ENCODE results near the gene FAF1. TPM values are rescaled to one million over a fixed set of nuclear protein-coding genes. Genes with fewer than 3 reads are reported as not detected.
A peak's percentile ranks its signal among the peaks of the same experiment; 100 is the strongest.

FAF1 gene
- total RNA-seq, 1 donor from 2014 or later, result 58.8 TPM

DNA sequence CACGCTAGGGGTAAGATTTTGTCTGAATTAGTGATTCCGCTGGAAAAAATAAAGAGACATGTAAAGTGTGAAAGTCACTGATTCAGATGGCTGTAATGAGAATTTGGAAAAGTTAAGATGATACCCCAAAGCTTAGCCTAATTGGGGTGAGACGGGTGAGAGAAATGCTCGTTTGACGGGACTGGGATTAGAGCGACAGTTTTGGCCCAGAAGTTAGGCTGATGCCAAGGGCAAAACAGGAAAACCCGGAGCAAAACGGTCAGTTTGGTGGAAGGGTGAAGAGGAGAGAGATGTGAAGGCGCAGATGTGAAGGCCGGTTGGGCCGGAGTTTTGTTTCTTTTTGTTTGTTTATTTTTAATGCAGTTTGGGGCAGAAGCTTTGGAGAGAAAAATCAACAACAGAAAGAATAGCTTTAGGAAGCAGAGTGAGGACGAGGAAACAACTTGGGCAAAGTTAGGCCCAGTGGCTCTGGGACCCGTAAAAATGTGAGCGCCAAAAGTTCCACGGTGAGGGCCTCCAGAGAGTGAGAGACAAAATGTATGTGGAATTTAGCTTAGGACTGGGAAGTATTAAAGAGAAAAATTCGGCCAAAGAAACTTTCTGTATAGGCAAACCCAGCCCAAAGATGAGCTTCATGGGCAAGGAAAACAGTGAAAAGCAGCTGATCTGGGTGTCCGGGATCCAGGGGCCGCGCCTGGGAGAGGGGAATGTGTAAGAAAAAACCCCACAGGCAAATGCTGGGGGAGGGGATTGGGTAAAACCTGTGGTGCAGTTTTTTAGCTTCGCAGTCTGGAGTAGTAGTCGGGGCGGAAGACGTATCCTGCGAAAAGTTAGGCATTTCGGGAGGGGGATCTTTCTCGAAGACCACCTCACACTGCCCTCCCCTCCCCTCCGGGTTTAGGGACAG is 538.0 kb downstream of the FAF1 start:
- H3K36me3 Mint-ChIP-seq (ENCODE audit: low read depth), result peaks cover 6% of the 10 kb centered on the region
- H3K4me3 Mint-ChIP-seq, result peak overlapping the region; percentile 46
- peaks cover 72% of the 10 kb centered on the region for H3K27me3 Mint-ChIP-seq (ENCODE audit: insufficient read depth)
- intact Hi-C loops (cut with micrococcal nuclease), result loop anchor here (10.0 kb wide), 1 partner anchor 283 kb away; no protein-coding TSS in a partner anchor
- peaks cover 35% of the 10 kb centered on the region for H3K4me1 Mint-ChIP-seq (ENCODE audit: low read depth)
- DNase-seq (ENCODE audit: low spot score), result no peak
- H3K27ac Mint-ChIP-seq, result peak overlapping the region; percentile 85
- no peaks in the 10 kb centered on the region for H3K9me3 Mint-ChIP-seq

DNA sequence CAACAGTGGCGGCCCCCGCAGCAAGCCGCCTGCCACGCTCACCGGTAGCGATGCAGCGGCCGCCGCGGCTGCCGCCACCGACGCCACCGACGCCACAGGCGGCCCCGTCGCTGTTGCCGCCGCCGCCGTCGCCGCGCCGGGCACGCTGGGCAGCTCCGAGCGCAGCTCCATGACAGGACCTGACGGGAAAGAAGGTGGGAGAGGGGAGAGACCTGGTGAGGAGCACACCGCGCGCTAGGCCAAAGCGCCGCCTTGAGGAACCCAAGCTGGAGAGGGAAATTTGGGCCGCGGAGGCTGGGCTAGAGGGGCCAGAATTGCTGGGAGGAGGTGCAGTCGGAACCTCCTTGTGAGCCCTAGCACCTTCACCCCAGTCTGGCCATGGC is 538.7 kb downstream of the FAF1 start:
- no peak for DNase-seq (ENCODE audit: low spot score)
- no peak overlapping the region for H3K4me3 Mint-ChIP-seq
- no peaks in the 10 kb centered on the region for H3K9me3 Mint-ChIP-seq
- H3K4me1 Mint-ChIP-seq (ENCODE audit: low read depth), result peaks cover 35% of the 10 kb centered on the region
- peak overlapping the region; percentile 85 for H3K27ac Mint-ChIP-seq
- H3K36me3 Mint-ChIP-seq (ENCODE audit: low read depth), result peaks cover 6% of the 10 kb centered on the region
- peaks cover 74% of the 10 kb centered on the region for H3K27me3 Mint-ChIP-seq (ENCODE audit: insufficient read depth)
- intact Hi-C loops (cut with micrococcal nuclease), result loop anchor here (10.0 kb wide), 1 partner anchor 283 kb away; no protein-coding TSS in a partner anchor

DNA sequence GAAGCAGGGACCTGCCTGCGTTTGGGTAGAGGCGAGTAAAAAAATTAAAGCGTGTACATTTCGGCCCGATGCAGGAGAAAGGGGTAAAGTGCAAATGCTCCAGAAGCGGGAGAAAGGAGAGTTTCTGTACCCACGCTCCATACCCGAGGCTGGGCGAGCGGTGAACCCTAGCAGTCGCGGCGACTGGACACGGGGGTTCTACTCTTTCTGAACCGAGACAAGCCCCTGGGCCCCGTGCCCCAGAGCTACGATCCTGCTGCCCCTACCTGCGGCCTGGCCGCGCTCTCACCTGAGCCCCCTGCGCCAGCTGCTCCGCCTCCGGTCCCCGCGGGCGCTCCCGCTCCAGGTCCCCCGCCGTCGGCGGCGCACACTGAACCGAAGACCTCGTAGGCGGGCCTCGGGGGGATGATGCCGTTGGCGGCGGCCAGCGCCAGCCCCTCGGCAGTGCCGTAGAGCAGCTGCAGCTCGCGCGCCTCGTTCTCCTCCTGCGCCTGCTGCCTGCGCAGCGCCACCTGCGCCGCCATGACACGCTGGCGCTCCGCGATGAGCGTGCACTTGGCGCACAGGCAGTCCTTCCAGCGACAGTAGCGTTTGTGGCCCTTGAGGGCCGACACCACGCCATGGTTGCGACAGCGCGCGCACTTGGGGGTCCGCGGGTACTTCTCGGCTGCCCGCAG is 539.2 kb downstream of the FAF1 start:
- no peak for DNase-seq (ENCODE audit: low spot score)
- Mint-ChIP-seq H3K27me3 (ENCODE audit: insufficient read depth) (peaks cover 73% of the 10 kb centered on the region), H3K27ac (peak overlapping the region; percentile 93), H3K4me3 (no peak overlapping the region), H3K9me3 (no peaks in the 10 kb centered on the region), H3K4me1 (ENCODE audit: low read depth) (peaks cover 35% of the 10 kb centered on the region), H3K36me3 (ENCODE audit: low read depth) (peaks cover 6% of the 10 kb centered on the region)
- intact Hi-C loops (cut with micrococcal nuclease), result loop anchor here (10.0 kb wide), 1 partner anchor 284 kb away; no protein-coding TSS in a partner anchor

DNA sequence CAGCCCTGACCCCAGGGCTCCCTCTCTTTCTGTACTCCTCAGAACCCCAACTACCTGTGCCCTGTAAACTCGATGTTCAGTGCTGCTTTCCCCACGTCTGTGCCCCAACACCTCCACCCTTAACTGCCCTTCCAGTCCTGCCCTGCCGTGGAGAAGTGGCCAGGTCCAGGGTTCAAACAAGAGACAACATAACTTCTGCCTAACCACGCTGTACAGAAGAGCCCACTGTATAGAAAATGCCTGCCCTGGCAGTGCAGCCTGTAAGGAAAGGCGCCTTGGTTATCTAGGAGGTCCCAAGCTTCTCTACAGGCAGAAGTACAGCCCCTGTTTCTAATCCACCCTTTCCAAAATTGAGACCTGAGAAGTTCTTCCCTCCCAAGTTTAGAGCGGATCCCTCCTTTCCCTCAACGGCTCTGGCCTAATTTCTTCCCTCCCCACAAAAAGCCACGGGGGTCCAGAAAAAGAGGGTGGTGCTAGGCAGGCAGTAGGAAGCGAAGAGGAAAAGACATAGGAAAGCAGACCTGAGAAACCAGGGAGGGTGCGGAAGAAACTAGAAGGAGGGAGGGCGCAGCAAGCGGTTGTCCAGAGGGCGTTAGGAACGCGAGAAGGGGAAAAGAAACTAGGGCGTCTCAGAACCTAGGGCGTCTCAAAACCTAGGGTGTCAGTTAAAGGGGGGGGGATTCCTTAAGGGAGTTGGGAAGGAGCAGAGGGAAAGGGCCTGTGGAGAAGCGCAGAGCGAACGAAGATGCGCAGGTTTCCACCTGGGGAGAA is 540.0 kb downstream of the FAF1 start:
- H3K27me3 Mint-ChIP-seq (ENCODE audit: insufficient read depth), result peaks cover 75% of the 10 kb centered on the region
- H3K4me1 Mint-ChIP-seq (ENCODE audit: low read depth), result peaks cover 35% of the 10 kb centered on the region
- H3K36me3 Mint-ChIP-seq (ENCODE audit: low read depth), result peaks cover 6% of the 10 kb centered on the region
- H3K9me3 Mint-ChIP-seq, result no peaks in the 10 kb centered on the region
- no peak for DNase-seq (ENCODE audit: low spot score)
- intact Hi-C loops (cut with micrococcal nuclease), result loop anchor here (1.0 to 10.0 kb wide), 2 partner anchors 7 to 285 kb away; no protein-coding TSS in a partner anchor
- H3K27ac Mint-ChIP-seq, result peak overlapping the region; percentile 93
- no peak overlapping the region for H3K4me3 Mint-ChIP-seq

DNA sequence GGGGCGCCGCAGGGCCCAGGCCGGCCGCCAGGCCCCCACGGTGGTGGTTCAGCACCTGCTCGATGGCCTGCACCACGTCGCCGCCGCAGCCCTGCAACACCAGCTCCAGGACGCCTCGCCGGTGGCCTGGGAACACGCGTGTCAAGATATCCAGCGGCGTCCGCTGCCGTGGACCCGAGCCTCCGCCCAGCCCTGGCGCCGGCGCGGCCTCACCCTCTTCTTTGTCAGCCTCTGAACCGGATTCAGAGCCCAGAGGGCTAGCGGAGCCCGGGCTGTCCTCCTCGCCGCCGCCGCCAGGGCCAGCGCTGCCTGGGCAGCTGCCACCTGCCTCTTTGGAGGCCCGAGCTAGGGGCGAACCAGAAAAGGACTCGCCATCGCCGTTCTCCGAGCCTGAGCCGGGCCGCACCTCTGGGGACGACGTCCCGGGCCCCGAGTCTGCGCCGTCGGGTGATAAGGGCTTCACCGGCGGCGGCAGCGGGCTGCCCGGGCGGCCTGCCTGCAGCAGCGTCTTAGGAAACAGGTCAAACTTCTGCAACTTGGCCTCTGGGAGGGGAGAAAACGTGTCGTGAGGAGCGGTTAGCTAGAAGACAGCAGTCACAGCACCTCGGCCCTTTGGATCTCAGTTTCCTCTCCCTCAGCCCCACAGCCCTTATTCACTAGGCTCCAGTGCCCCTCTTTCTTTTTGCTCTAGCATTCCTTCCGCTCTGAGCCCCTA is 540.7 kb downstream of the FAF1 start:
- no peaks in the 10 kb centered on the region for H3K9me3 Mint-ChIP-seq
- H3K4me3 Mint-ChIP-seq, result no peak overlapping the region
- DNase-seq (ENCODE audit: low spot score), result no peak
- intact Hi-C loops (cut with micrococcal nuclease), result loop anchor here (1.0 kb wide), 1 partner anchor 8 kb away; no protein-coding TSS in a partner anchor
- H3K27me3 Mint-ChIP-seq (ENCODE audit: insufficient read depth), result peaks cover 75% of the 10 kb centered on the region
- peaks cover 29% of the 10 kb centered on the region for H3K4me1 Mint-ChIP-seq (ENCODE audit: low read depth)
- peaks cover 6% of the 10 kb centered on the region for H3K36me3 Mint-ChIP-seq (ENCODE audit: low read depth)
- peak overlapping the region; percentile 93 for H3K27ac Mint-ChIP-seq

DNA sequence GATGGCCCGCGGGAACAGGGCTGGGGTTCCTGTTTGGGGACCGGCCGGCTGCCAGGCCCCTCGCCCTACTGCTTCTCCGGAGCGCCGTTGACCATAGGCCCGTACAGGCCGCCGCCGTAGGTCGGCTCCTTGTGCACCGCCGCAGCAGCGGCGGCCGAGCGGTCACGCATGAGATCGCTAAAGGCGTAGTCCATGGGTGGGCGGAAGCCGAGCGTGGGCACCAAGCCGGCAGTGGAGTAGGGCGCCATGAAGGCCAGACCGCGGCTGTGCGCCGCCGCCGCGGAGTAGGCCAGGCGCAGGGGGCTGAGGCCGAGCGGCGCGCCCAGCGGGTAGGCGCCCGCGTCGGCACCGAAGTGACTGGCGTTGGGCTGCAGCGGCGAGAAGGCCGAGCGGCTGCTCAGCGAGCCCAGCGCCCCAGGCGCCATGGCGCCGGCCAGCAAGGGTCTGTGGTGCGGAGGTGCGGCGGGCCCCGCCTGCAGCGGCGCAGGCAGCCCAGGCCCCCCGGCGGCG is 541.4 kb downstream of the FAF1 start:
- no peak overlapping the region for H3K4me3 Mint-ChIP-seq

DNA sequence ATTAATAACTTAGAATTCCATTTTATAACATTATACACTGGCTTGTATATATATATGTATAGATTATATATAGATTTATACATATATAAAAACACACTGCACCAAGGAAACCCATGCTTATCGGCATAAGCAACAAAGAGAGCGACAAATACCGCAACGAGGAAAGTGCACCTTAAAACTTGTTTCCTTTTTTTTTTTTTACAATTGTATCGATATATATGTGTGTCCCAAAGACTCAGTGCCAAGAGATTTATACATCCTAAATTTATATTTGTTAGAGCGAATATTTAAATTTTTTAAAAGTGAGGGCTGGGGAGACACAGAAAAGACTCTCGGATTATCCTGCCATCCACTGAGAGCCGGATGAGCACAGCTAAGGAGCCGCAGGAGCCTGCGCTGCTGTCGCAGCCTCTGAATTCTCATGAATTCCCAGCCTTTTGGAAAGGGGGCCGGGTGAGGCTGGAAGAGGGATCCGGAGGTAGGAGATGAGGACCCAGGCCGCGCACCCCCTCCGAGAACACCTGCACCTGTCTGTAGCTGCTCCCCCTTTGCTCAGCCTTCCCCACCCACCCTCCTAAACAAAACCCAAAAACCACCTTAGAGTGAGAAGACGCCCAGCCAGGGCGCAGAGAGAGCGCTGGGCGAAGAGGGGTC is 542.0 kb downstream of the FAF1 start:
- no peak for DNase-seq (ENCODE audit: low spot score)
- intact Hi-C loops (cut with micrococcal nuclease), result loop anchor here (2.0 kb wide), 1 partner anchor 13 kb away; no protein-coding TSS in a partner anchor
- Mint-ChIP-seq H3K27me3 (ENCODE audit: insufficient read depth) (peaks cover 77% of the 10 kb centered on the region), H3K4me3 (no peak overlapping the region), H3K4me1 (ENCODE audit: low read depth) (peaks cover 17% of the 10 kb centered on the region), H3K27ac (peak overlapping the region; percentile 44), H3K36me3 (ENCODE audit: low read depth) (peaks cover 6% of the 10 kb centered on the region), H3K9me3 (no peaks in the 10 kb centered on the region)

More for the DNA sequence above, 541.4 kb downstream of the FAF1 start:
- H3K9me3 Mint-ChIP-seq, result no peaks in the 10 kb centered on the region
- H3K27me3 Mint-ChIP-seq (ENCODE audit: insufficient read depth), result peaks cover 75% of the 10 kb centered on the region
- H3K27ac Mint-ChIP-seq, result no peak overlapping the region
- H3K4me1 Mint-ChIP-seq (ENCODE audit: low read depth), result peaks cover 22% of the 10 kb centered on the region
- no peak for DNase-seq (ENCODE audit: low spot score)
- intact Hi-C loops (cut with micrococcal nuclease), result loop anchor here (1.0 kb wide), 1 partner anchor 9 kb away; no protein-coding TSS in a partner anchor
- peaks cover 6% of the 10 kb centered on the region for H3K36me3 Mint-ChIP-seq (ENCODE audit: low read depth)

DNA sequence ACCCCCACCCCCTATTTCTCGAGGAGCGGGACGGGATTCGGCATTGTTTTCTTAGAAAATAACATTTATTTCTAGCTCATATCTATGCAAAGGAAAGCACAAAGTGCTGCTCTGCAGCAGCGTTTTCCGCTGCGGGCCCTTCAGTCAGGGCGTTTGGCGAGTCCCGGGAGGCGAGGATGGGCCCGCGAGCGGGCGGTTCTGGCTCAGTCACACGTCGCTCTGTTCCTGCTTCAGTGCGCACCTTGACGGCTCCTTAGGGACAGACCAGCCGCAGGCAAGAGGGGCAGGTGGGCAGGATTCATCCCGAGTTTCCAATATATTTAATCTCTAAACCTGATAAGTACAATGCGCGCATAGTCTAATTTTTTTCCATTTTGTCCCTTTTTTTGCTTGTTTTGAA is 542.6 kb downstream of the FAF1 start:
- Mint-ChIP-seq H3K4me3 (no peak overlapping the region), H3K4me1 (ENCODE audit: low read depth) (peaks cover 17% of the 10 kb centered on the region), H3K27me3 (ENCODE audit: insufficient read depth) (peaks cover 76% of the 10 kb centered on the region), H3K36me3 (ENCODE audit: low read depth) (peaks cover 6% of the 10 kb centered on the region), H3K27ac (peak overlapping the region; percentile 21), H3K9me3 (no peaks in the 10 kb centered on the region)
- intact Hi-C loops (cut with micrococcal nuclease), result loop anchor here (2.0 kb wide), 1 partner anchor 13 kb away; no protein-coding TSS in a partner anchor
- DNase-seq (ENCODE audit: low spot score), result no peak

DNA sequence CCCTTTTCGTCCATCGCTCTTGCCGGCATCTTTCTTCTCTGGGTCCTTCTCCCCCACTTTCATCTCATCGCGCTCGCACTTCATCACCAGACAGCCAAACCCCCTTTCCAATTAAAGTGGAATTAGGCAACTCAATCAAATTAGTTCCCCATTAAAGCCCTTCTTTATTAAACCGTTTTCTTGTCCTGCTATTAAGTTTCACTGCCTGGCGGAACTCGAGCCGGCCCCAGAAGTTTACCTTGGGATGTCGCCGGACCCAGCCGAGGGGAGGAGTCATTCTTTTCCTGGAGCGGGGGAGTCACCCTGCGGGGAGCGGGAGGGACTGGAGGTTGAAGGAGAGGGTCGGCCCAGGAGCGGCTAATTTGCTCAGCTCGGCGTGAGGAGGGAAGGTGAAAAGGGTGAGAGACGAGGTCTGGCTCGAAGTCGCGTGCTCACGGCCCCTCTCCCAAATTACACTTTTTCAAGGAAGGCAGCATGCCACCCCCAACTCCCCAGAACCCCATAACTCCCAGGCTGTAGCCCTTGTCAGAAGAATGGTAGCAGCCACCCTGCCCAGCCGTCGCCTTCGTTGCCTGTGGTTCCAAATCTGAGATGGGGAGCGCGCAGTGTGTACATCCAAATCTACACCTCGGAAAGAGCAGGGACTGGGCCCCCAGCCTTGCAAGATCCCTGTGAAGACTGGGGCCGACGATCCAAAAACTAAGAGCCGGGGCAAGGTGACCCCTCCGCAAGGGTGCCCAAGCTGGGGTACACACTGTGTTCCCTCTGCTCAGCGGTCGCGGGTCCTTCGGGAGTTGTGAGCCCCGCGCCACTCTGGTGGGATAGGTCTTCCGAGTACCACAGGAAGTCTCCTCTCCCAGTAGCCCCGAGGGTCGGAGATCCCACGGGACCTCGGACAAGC is 543.3 kb downstream of the FAF1 start:
- Mint-ChIP-seq H3K9me3 (no peaks in the 10 kb centered on the region), H3K4me3 (no peak overlapping the region), H3K27ac (peak overlapping the region; percentile 61), H3K36me3 (ENCODE audit: low read depth) (peaks cover 3% of the 10 kb centered on the region), H3K4me1 (ENCODE audit: low read depth) (peaks cover 13% of the 10 kb centered on the region), H3K27me3 (ENCODE audit: insufficient read depth) (peaks cover 73% of the 10 kb centered on the region)
- intact Hi-C loops (cut with micrococcal nuclease), result loop anchor here (2.0 kb wide), 1 partner anchor 14 kb away; no protein-coding TSS in a partner anchor
- no peak for DNase-seq (ENCODE audit: low spot score)

DNA sequence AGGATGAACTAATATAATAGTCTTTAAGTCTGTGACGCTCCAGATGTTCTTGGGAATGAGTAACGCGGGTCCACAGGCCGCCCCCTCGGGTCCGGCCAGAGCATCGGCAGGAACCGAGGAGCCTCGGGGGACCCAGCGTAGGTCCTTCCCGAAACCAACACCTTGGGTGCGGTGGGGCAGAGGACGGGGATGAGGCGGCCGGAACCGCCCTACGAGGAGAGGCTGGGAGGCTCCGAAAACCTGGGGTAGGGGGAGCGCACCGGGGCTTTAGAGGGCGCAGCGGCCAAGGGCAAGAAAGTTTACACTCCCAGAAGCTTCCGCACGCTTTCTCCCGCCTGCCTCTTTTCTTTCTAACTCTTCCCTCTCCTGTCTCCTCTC is 543.9 kb downstream of the FAF1 start:
- Mint-ChIP-seq H3K36me3 (ENCODE audit: low read depth) (no peaks in the 10 kb centered on the region), H3K4me1 (ENCODE audit: low read depth) (peaks cover 9% of the 10 kb centered on the region), H3K4me3 (no peak overlapping the region), H3K9me3 (no peaks in the 10 kb centered on the region), H3K27me3 (ENCODE audit: insufficient read depth) (peaks cover 70% of the 10 kb centered on the region), H3K27ac (peak overlapping the region; percentile 61)
- intact Hi-C loops (cut with micrococcal nuclease), result loop anchor here (2.0 kb wide), 1 partner anchor 15 kb away; no protein-coding TSS in a partner anchor
- DNase-seq (ENCODE audit: low spot score), result no peak
